Ishikawa (cell line): Measurements from ENCODE around the gene FLVCR2.

Experiments
- CEBPB ChIP-seq: IDR thresholded peaks from 2 replicates; pipeline ENCODE4 v1.6.1; 2012
- CREB1 ChIP-seq: IDR thresholded peaks from 2 replicates; pipeline ENCODE4 v1.6.1; 2012; ENCODE audit warnings: low read depth
- EGR1 ChIP-seq: IDR thresholded peaks from 2 replicates; pipeline ENCODE4 v1.6.1; 2012
- EP300 ChIP-seq: IDR thresholded peaks from 2 replicates; pipeline ENCODE4 v1.6.1; 2012; ENCODE audit warnings: borderline replicate concordance
- FOXM1 ChIP-seq: IDR thresholded peaks from 2 replicates; pipeline ENCODE4 v1.6.1; 2012; ENCODE audit warnings: low read depth, borderline replicate concordance
- NFIC ChIP-seq: IDR thresholded peaks from 2 replicates; pipeline ENCODE4 v1.6.1; 2012
- RAD21 ChIP-seq: IDR thresholded peaks from 2 replicates; pipeline ENCODE4 v1.6.1; 2012; ENCODE audit warnings: low read depth
- TAF1 ChIP-seq: IDR thresholded peaks from 2 replicates; pipeline ENCODE4 v1.6.1; 2012; ENCODE audit warnings: low read depth, mild to moderate bottlenecking
- TCF12 ChIP-seq: IDR thresholded peaks from 2 replicates; pipeline ENCODE4 v1.6.1; 2012; ENCODE audit warnings: low read depth
- TEAD4 ChIP-seq: IDR thresholded peaks from 2 replicates; pipeline ENCODE4 v1.6.1; 2012
- YY1 ChIP-seq: IDR thresholded peaks from 2 replicates; pipeline ENCODE4 v1.6.1; 2012; ENCODE audit warnings: low read depth
- ZBTB7A ChIP-seq: IDR thresholded peaks from 2 replicates; pipeline ENCODE4 v1.6.1; 2012; ENCODE audit warnings: low read depth
- TF ChIP-seq, protein P1 (sequence below): IDR thresholded peaks from 2 replicates; pipeline ENCODE4 v1.6.1; 2012
- TF ChIP-seq, protein P2 (sequence below): IDR thresholded peaks from 2 replicates; pipeline ENCODE4 v1.6.1; 2012; ENCODE audit warnings: low read depth, mild to moderate bottlenecking
- TF ChIP-seq, protein P3 (sequence below): IDR thresholded peaks from 2 replicates; pipeline ENCODE4 v1.6.1; 2012

Gene FLVCR2

DNA sequence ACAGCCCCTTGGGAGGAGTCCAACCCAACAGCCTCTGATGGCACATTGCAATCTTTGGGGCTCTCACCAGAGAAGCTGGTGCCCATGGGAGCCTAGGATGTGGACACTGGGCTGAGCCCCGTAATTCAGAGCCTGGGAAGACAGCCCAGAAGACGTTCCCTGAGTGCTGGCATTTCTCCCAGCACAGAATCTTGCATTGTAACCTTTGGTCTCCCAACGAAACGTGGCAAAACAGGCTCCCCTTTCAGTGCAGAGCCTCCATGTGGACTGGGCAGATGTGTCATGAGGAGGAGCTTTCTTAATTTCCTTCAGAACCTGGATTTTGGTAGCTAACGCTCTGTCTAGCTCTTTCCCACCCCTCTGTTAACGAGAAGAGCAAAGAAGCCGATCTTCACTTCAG lies 29.9 kb upstream of the FLVCR2 start:
- TF ChIP-seq TAF1, result no peak
- TF ChIP-seq, protein P1, sequence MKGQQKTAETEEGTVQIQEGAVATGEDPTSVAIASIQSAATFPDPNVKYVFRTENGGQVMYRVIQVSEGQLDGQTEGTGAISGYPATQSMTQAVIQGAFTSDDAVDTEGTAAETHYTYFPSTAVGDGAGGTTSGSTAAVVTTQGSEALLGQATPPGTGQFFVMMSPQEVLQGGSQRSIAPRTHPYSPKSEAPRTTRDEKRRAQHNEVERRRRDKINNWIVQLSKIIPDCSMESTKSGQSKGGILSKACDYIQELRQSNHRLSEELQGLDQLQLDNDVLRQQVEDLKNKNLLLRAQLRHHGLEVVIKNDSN, result no peak
- TF ChIP-seq FOXM1, result no peak
- no peak for TF ChIP-seq YY1
- TF ChIP-seq CREB1, result no peak
- TF ChIP-seq ZBTB7A, result no peak
- no peak for TF ChIP-seq RAD21
- TF ChIP-seq EP300, result no peak
- TF ChIP-seq EGR1, result no peak
- TF ChIP-seq TCF12, result no peak
- no peak for TF ChIP-seq CEBPB
- TF ChIP-seq, protein P2, sequence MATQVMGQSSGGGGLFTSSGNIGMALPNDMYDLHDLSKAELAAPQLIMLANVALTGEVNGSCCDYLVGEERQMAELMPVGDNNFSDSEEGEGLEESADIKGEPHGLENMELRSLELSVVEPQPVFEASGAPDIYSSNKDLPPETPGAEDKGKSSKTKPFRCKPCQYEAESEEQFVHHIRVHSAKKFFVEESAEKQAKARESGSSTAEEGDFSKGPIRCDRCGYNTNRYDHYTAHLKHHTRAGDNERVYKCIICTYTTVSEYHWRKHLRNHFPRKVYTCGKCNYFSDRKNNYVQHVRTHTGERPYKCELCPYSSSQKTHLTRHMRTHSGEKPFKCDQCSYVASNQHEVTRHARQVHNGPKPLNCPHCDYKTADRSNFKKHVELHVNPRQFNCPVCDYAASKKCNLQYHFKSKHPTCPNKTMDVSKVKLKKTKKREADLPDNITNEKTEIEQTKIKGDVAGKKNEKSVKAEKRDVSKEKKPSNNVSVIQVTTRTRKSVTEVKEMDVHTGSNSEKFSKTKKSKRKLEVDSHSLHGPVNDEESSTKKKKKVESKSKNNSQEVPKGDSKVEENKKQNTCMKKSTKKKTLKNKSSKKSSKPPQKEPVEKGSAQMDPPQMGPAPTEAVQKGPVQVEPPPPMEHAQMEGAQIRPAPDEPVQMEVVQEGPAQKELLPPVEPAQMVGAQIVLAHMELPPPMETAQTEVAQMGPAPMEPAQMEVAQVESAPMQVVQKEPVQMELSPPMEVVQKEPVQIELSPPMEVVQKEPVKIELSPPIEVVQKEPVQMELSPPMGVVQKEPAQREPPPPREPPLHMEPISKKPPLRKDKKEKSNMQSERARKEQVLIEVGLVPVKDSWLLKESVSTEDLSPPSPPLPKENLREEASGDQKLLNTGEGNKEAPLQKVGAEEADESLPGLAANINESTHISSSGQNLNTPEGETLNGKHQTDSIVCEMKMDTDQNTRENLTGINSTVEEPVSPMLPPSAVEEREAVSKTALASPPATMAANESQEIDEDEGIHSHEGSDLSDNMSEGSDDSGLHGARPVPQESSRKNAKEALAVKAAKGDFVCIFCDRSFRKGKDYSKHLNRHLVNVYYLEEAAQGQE, result no peak
- TF ChIP-seq, protein P3, sequence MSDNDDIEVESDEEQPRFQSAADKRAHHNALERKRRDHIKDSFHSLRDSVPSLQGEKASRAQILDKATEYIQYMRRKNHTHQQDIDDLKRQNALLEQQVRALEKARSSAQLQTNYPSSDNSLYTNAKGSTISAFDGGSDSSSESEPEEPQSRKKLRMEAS, result no peak
- no peak for TF ChIP-seq NFIC
- no peak for TF ChIP-seq TEAD4

DNA sequence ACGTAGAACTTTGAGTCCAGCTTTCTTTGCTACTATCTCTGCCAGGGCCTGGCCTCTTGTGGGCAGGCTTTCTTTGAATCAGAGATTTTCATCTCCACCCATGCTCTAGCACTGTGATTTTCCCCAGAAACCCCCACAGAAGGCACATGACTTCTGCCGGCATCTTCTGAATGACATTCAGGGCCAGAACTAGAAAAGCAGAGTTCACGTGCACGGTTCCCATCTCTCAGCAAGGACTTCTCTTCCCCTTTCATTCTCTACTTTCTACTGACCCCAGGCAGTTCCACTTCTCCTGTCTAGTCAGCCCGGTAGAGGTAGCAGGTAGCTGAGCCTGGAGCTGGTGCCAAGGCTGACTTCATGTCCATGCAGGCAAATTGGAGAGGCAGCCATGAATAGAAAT lies 29.3 kb upstream of the FLVCR2 start:
- TF ChIP-seq RAD21 (no peak), TCF12 (no peak), CEBPB (no peak), TAF1 (no peak), YY1 (no peak), CREB1 (no peak), NFIC (no peak), EP300 (no peak), FOXM1 (no peak), TEAD4 (no peak)
- TF ChIP-seq, protein P1, result no peak

DNA sequence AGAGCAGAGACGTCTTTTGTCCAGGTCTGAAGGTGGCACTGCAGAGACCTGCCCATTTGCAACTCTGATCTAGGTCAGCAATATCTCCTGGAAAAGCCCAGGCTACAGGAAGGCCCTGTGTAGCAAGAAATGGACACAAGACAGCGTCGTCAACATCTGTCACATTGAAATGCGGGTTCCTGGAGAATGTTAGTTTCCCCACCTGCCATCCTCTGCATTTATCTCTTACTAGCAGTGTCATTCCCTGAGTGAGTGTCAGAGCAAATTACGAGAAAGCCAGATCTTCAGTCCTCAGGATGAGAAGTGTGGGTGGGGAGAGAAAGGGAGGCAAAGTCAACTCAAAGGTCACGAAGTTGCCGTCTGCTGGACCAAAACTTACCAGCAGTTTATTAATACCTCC lies 27.4 kb upstream of the FLVCR2 start:
- TF ChIP-seq, protein P2, result no peak
- TF ChIP-seq TCF12 (no peak), ZBTB7A (no peak), RAD21 (no peak), EGR1 (no peak), CEBPB (no peak), FOXM1 (no peak), EP300 (no peak), YY1 (no peak)
- TF ChIP-seq, protein P1, result no peak
- TF ChIP-seq, protein P3, result no peak

DNA sequence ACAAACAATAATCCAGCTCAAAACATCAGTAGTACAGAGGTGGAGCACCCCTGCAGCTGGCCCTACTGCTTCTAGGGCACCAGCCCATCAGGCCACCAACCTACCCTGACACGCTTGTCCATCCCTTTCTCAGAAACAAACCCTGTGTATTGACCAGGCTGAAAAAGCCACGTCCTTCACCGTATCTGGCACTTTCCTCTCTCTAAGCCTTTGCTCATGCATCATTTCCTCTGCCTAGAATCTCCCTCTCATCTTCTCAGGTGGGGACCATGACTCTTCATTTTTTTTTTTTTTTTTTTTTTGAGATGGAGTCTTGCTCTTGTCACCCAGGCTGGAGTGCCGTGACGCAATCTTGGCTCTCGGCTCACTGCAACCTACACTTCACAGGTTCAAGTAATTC lies 25.3 kb upstream of the FLVCR2 start:
- TF ChIP-seq NFIC, result no peak
- no peak for TF ChIP-seq RAD21
- no peak for TF ChIP-seq CREB1
- TF ChIP-seq, protein P1, result no peak
- no peak for TF ChIP-seq CEBPB
- no peak for TF ChIP-seq TCF12
- no peak for TF ChIP-seq TEAD4
- TF ChIP-seq, protein P3, result no peak
- TF ChIP-seq, protein P2, result no peak
- TF ChIP-seq ZBTB7A, result no peak
- no peak for TF ChIP-seq EGR1
- no peak for TF ChIP-seq EP300
- no peak for TF ChIP-seq YY1
- no peak for TF ChIP-seq FOXM1
- no peak for TF ChIP-seq TAF1
